HG03095 (cell line): ENCODE measurements around the gene HOXC4.
"Not testable (repeated sequence)": the region's sequence is repeated elsewhere in the genome, so short reads cannot be mapped to it uniquely, and the experiment has no call there.

ENCODE experiments used
- ATAC-seq: cut with Tn5 transposase; IDR thresholded peaks from one replicate; pipeline ENCODE4 v1.9.1; 2021; ENCODE audit warnings: moderate library complexity; ENCODE audit not compliant: unreplicated experiment

HOXC4 gene

GRCh38 chr12:54039417-54040147 is 14.1 kb upstream of the HOXC4 start:
- no peak for ATAC-seq

GRCh38 chr12:54040148-54040494 is 13.5 kb upstream of the HOXC4 start:
- ATAC-seq: no peak

GRCh38 chr12:54040648-54041047 is 13.0 kb upstream of the HOXC4 start:
- no peak for ATAC-seq

GRCh38 chr12:54041097-54041690 is 12.4 kb upstream of the HOXC4 start:
- no peak for ATAC-seq

- ATAC-seq: not testable (repeated sequence)
These were observed 11.6 kb upstream of the HOXC4 start for GRCh38 chr12:54042033-54042432.

- no peak for ATAC-seq
These were observed 10.4 kb upstream of the HOXC4 start for GRCh38 chr12:54042970-54043853.

- ATAC-seq: no peak
These were observed 9.1 kb upstream of the HOXC4 start for GRCh38 chr12:54044425-54045103.

- ATAC-seq: no peak
These were observed 8.2 kb upstream of the HOXC4 start for GRCh38 chr12:54045401-54045800.

GRCh38 chr12:54045868-54046521 is 7.6 kb upstream of the HOXC4 start:
- no peak for ATAC-seq

GRCh38 chr12:54046809-54047159 is 6.9 kb upstream of the HOXC4 start:
- no peak for ATAC-seq

GRCh38 chr12:54047160-54047963 is 6.3 kb upstream of the HOXC4 start:
- no peak for ATAC-seq

- ATAC-seq: no peak
These were observed 5.7 kb upstream of the HOXC4 start for GRCh38 chr12:54047964-54048303.

- no peak for ATAC-seq
These were observed 5.1 kb upstream of the HOXC4 start for GRCh38 chr12:54048406-54049093.

GRCh38 chr12:54049108-54049507 is 4.5 kb upstream of the HOXC4 start:
- no peak for ATAC-seq

GRCh38 chr12:54050482-54050810 is 3.2 kb upstream of the HOXC4 start:
- no peak for ATAC-seq

- no peak for ATAC-seq
These were observed 2.4 kb upstream of the HOXC4 start for GRCh38 chr12:54051026-54051842.

- ATAC-seq: no peak
These were observed 1.7 kb upstream of the HOXC4 start for GRCh38 chr12:54051874-54052437.

- no peak for ATAC-seq
These were observed 1.1 kb upstream of the HOXC4 start for GRCh38 chr12:54052438-54053002.
